Panc1 (cell line): ENCODE data around the gene ZNF407. TPM values are rescaled to one million over a fixed set of nuclear protein-coding genes. Genes with fewer than 3 reads are reported as not detected.

Experiments
- ATAC-seq: fragments of 200-7000 bp; cut with Tn5 transposase; 2 replicates; pipeline ENCODE4 v1.9.1; 2020; ENCODE audit warnings: mild to moderate bottlenecking, moderate library complexity
- BruUV-seq: library from RNA; stranded (reverse); fragments of 400-500 nt; replicated peaks from 2 replicates; lab custom pipeline; 2021; lab: Mats Ljungman, UMichigan
- CTCF ChIA-PET: fragments of 300-600 bp; sonication (Branson Sonifier 250); formaldehyde crosslinking; loops from one replicate; lab custom pipeline; 2022; ENCODE audit warnings: antibody characterized with exemption; lab: Charles Lee
- POLR2A ChIA-PET: fragments of 300-600 bp; sonication (Branson Sonifier 250); formaldehyde crosslinking; loops from one replicate; lab custom pipeline; 2022; ENCODE audit warnings: antibody characterized with exemption; lab: Charles Lee
- DNase-seq: peaks from one replicate; pipeline ENCODE4 v3.0.0-alpha.2; 2010; ENCODE audit warnings: low read depth, low spot score
- H3K27ac ChIP-seq: 2 replicates; pipeline ENCODE4 v1.5.1; 2011; ENCODE audit warnings: mild to moderate bottlenecking, low read length, inconsistent platforms
- H3K27me3 ChIP-seq: fragments of 200-500 bp; sonication (Bioruptor generic); 2 replicates; pipeline ENCODE4 v1.6.0; 2014; ENCODE audit warnings: low read length, inconsistent platforms; ENCODE audit not compliant: control insufficient read depth, insufficient read depth
- H3K36me3 ChIP-seq: fragments of 200-500 bp; sonication (Bioruptor generic); 2 replicates; pipeline ENCODE4 v1.5.1; 2014; ENCODE audit warnings: inconsistent platforms, mild to moderate bottlenecking, low read length, moderate library complexity; ENCODE audit not compliant: control insufficient read depth, insufficient read depth
- H3K4me1 ChIP-seq: 2 replicates; pipeline ENCODE4 v1.5.1; 2011; ENCODE audit warnings: inconsistent platforms, mild to moderate bottlenecking, low read length, moderate library complexity; ENCODE audit not compliant: control insufficient read depth, insufficient read depth
- H3K4me3 ChIP-seq, 2 experiments: 2 replicates each; pipeline ENCODE4 v1.5.1; 2011 to 2012; ENCODE audit warnings: low read depth in 2 of 2, low read length in 2 of 2, mild to moderate bottlenecking in 2 of 2, inconsistent platforms in 1 of 2, moderate library complexity in 1 of 2
- H3K9me3 ChIP-seq: fragments of 200-500 bp; sonication (Bioruptor generic); 2 replicates; pipeline ENCODE4 v1.5.1; 2014; ENCODE audit warnings: low read depth, mild to moderate bottlenecking, inconsistent platforms, low read length, moderate library complexity; ENCODE audit not compliant: control insufficient read depth, insufficient read depth
- CTCF ChIP-seq: fragments of 450-650 bp; IDR thresholded peaks from 2 replicates; pipeline ENCODE4 v1.5.1; 2017; ENCODE audit warnings: mild to moderate bottlenecking
- POLR2AphosphoS5 ChIP-seq: IDR thresholded peaks from 2 replicates; pipeline ENCODE4 v1.6.1; 2012; ENCODE audit warnings: mild to moderate bottlenecking, low read depth, low read length, moderate library complexity
- REST ChIP-seq, 2 experiments: IDR thresholded peaks; 2 replicates each; pipeline ENCODE4 v1.6.1; 2011 to 2012; ENCODE audit warnings: low read depth in 2 of 2, control low read depth in 1 of 2, low read length in 1 of 2, mild to moderate bottlenecking in 1 of 2, moderate library complexity in 1 of 2; ENCODE audit not compliant: insufficient read depth in 1 of 2
- SIN3A ChIP-seq: IDR thresholded peaks from 2 replicates; pipeline ENCODE4 v1.6.1; 2012; ENCODE audit warnings: low read depth, mild to moderate bottlenecking, low read length, moderate library complexity, borderline replicate concordance; ENCODE audit not compliant: insufficient read depth
- TCF7L2 ChIP-seq: IDR thresholded peaks from 2 replicates; pipeline ENCODE4 v1.6.1; 2011; ENCODE audit warnings: mild to moderate bottlenecking, low read depth, low read length, inconsistent platforms
- in situ Hi-C: cut with HindIII; loops from 2 replicates; pipeline ENCODE4 v1.10.0; 2016; ENCODE audit warnings: low sequenced_read_pairs, low pct_unique_long_range_greater_than_20kb
- intact Hi-C: fragments of 100-400 bp; cut with micrococcal nuclease; formaldehyde crosslinking; loops from one replicate; pipeline ENCODE4 v1.10.0; 2022; ENCODE audit not compliant: unreplicated experiment
- total RNA-seq: library from RNA; stranded (reverse); gene quantifications from one replicate; pipeline ENCODE4 v1.2.1, GENCODE V29; 2021; ENCODE audit not compliant: unreplicated experiment

The ZNF407 gene
- total RNA-seq, 1 experiment from 2014 or later = 16.8 TPM

GRCh38 chr18:74739926-74740325 is 142.3 kb downstream of the ZNF407 start:
- in situ Hi-C loops = no loop called here
- BruUV-seq = no TSS peak
- H3K27me3 ChIP-seq = no peaks in the 10 kb centered on the region
- H3K4me3 ChIP-seq = no peak overlapping the region
- intact Hi-C loops = no loop called here
- H3K9me3 ChIP-seq = no peaks in the 10 kb centered on the region
- TF ChIP-seq CTCF (no peak), SIN3A (no peak), POLR2AphosphoS5 (no peak), TCF7L2 (no peak), REST (IDR thresholded peaks at IDR 0.05; ENCODE audit: insufficient read depth in 1 of 2, low read depth in 2 of 2, low read length in 1 of 2) (no peak)
- ChIA-PET POLR2A (no interaction called here), CTCF (no interaction called here)
- ATAC-seq (no peak), DNase-seq (no peak)
- no peaks in the 10 kb centered on the region for H3K36me3 ChIP-seq
- no peak overlapping the region for H3K27ac ChIP-seq
- peaks cover 2% of the 10 kb centered on the region; the same call in 1 of the 2 replicates for H3K4me1 ChIP-seq

GRCh38 chr18:74742573-74743243 is 145.0 kb downstream of the ZNF407 start:
- Histone ChIP-seq H3K27ac (no peak overlapping the region), H3K36me3 (no peaks in the 10 kb centered on the region), H3K9me3 (no peaks in the 10 kb centered on the region), H3K4me1 (peaks cover 17% of the 10 kb centered on the region), H3K4me3 (no peak overlapping the region), H3K27me3 (no peaks in the 10 kb centered on the region)
- BruUV-seq = no TSS peak
- TF ChIP-seq SIN3A (no peak), REST (IDR thresholded peaks at IDR 0.05; ENCODE audit: insufficient read depth in 1 of 2, low read depth in 2 of 2, low read length in 1 of 2) (no peak)
- no peak for DNase-seq
- CTCF ChIA-PET = no interaction called here
- in situ Hi-C loops (no loop called here), intact Hi-C loops (no loop called here)
- ATAC-seq = no peak
- POLR2A ChIA-PET = no interaction called here
